HG03520 (cell line): ENCODE measurements around the gene PRDM15.

Experiments used
- ATAC-seq: cut with Tn5 transposase; IDR thresholded peaks from one replicate; pipeline ENCODE4 v1.9.1; 2021; ENCODE audit warnings: mild to moderate bottlenecking, moderate library complexity; ENCODE audit not compliant: unreplicated experiment

Gene PRDM15

DNA sequence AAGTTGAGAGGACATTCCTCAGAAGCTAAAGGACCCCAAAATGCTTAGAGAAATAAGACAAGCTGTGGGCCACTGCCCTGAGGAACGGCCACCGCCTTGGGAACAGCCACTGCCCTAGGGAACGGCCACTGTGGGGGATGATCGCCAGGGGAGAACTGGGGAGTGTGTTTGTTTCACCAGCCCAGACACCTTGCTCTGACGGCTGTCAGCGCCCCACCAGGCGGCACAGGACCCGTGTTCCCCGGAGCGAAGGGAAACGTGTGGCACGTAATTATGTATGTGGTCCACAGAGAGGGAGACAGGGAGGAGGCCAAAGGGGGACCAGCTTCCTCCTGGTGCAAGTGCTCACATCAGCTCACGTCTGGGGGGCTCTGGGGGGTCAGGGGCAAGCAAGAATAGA, 66.5 kb downstream of the PRDM15 start:
- no peak for ATAC-seq

DNA sequence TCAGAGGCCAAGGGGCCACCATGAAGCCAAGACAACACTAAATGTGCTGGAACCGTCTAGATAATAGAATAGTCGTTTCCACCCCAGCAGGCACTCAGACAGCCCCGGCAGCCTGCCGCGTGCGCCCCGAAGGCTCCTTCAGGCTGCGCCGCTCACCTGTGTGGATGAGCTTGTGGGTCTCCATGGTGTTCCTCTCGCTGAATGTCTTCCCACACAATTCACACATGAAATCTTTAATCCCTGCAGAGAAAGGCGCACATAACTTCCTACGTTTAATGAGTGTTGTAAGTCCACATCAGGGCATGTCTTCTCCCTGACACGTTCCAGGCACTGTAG, 68.6 kb downstream of the PRDM15 start:
- ATAC-seq: no peak

DNA sequence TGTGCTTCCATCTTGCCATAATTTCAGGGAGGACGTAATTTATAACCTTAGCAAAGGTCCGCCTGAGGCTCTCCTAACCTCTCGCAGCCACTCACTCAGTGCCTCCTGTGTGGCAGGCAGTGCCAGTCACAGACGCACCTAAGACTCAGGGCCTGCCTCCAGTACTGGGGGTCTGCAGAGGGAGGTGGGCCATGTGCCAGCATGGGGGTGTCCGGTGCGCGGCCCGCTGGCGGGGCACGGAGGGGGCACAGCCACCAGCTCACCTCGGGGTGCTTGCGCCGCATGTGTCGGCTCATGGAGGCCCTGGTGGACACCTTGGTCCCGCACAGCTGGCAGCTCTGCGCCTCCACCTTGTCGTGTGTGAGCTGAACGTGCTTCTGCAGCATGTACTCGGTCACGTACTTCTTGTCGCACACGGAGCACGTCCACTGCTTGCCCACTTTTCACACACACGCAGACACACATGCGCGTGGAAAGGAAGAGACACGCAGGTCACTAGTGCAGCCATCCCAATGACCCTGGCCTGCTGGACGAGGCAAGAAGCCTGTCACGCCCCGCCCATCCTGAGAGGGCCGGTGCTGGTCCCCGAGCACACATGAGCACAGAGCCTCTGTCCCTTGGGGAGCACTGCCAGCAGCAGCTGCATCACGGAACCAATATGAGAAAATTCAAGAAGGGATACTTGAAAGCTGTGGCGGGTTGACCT, 69.1 kb downstream of the PRDM15 start:
- no peak for ATAC-seq

DNA sequence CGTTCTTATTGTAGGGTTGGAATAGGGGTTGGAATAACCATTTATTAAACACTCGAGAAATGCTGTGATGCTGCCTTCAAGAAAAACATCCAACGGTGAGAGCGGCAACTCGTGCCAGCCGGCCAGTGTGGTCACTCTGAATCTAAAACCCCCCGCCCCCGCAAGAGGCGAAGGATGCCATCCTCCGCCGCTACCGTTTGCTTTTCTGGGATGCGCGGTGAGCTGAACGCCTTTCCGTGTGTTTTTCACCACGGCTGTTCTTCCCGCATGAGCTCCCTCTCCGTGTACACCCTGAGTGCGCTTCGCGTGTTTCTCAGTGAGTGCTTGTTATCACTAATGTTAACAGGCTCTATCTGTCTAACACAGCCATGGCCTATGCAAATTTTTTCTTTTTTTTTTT, 70.3 kb downstream of the PRDM15 start:
- no peak for ATAC-seq

DNA sequence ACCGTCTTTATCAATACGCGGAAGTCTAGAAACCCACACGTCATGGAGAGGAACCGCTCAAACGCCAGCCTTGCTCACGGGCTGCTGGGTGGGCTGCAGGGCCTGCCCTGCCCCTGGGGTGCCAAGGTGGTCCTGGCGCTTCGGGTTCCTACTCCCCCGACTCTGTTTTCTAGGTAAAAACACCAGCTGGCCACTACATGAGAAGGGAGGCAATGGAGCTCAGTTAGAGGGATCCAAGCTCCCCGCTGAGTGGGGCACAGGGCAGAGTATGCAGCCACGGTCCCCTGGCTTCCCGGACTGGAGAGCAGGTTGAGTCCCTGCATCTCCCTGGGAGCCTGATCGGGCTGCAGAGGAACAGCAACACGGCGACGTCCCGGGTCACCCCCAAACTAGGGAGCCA, 71.0 kb downstream of the PRDM15 start:
- ATAC-seq: no peak

DNA sequence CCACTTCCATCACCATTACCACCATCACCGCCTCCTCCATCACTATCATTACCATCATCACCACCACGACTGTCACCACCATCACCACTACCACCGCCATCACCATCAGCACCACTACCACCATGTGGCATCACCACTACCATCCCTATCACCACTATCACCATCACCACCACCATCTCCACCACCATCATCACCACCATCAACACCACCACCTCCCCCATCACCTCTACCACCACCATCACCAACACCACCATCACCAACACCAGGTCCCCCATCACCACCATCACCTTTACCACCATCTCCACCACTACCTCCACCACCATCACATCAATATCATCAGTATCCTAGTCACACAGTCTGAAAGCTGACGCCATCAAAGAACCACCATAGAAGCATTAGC, 72.4 kb downstream of the PRDM15 start:
- ATAC-seq: no peak

DNA sequence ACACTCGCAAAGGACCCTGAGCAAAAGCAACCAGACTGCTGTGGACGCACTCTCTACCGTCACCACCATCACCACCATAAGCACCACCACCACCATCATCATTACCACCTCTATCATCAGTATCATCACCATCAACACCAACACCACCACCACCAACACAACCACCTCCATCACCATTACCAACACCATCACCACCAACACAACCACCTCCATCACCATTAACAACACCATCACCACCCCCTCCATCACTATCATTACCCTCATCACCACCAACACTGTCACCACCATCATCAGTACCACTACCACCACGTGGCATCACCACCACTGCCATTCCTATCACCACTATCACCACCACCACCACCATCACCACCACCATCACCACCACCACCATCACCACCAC, 73.5 kb downstream of the PRDM15 start:
- ATAC-seq: no peak

DNA sequence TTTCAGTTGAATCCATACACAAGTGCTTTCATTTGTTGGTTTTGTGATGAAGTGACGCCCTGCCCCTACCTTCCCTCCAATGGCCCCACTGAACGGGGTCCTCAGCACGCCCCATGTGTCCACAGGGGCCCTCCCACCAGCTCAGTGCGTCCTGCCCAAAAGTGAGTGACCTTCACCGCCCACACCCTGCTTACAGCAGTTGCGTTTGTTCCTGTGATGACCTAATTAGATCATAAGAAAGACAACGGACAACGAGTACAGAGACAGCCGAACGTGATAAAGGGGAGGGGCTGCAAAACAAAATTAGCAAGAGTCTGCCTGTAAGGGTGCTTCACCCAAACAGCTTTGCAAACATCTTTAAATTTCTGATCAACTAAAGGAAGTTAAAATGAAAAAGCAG, 74.1 kb downstream of the PRDM15 start:
- no peak for ATAC-seq

DNA sequence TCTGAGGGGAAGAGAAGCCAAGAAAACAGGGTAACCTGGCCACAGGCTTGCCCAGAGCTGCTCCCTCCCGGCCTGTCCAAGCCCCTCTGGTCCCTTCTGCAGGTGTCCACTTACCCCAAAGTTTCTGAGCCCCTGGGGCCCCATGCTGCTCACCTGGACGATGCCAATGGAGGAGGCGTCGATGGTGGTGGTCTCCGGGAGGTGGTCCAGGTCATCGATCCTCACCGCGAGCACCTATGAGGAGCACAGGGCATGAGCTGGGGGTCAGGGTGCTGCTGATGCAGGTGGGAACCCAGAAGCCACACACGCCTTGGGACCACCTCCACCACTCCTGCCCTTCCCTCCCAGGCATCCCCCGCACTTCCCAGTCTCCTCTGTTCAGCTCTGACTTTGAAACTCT, 74.8 kb downstream of the PRDM15 start:
- no peak for ATAC-seq

DNA sequence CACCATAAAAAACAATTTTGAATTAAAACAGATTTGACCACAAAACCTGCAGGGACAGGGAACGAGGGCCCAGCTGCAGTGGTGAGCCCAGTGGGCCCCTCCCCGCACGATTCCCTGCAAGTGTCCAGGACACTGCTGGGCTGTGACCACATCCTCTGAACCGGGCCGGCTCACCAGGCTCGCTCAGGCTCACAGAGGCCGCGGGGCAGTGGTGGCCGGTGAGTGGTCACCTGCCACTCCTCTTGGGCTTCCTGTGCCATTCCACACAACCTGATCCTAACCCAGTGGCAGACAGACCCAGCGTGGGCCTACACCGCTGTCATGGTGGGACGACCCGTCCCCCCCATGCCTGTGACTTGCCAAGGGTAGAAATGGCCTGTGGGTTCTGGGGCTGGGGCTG, 75.8 kb downstream of the PRDM15 start:
- no peak for ATAC-seq

DNA sequence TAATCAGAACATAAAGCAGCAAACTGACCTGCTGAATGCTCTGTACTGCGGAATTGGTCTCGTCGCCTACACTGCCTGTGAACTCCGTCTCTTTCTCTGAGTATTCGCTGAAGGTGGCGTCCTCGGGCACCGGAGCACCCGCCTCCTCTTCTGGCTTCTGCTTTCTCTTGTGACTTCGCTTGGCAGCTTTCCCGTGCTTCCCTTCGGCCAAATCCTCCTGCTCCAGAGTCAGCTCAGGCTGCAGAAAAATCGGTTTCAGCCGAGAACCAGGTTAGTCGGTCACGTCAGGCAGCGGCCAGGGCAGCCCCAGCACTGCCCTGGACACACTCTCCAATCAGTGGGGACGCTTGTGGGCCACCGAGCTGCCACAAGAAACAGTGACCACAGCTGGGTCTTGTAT, 76.5 kb downstream of the PRDM15 start:
- ATAC-seq: no peak

DNA sequence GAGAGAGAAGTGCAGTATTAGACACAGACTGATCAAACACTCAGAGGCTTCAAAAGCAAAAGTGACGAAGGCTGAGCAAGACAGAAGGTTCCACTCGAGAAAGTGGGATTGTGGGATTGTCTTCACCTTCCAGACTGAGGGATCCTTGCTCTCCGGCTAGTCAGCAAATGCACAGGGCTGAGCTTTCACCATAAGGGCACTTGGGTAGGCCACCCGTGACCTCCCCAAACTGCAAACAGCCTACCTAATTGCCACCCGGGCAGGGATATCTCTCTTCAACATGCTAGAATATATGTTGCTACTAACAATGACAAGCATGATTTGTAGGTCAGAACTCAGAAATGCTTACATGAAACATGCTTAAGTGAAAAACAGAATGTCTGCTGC, 77.0 kb downstream of the PRDM15 start:
- no peak for ATAC-seq

DNA sequence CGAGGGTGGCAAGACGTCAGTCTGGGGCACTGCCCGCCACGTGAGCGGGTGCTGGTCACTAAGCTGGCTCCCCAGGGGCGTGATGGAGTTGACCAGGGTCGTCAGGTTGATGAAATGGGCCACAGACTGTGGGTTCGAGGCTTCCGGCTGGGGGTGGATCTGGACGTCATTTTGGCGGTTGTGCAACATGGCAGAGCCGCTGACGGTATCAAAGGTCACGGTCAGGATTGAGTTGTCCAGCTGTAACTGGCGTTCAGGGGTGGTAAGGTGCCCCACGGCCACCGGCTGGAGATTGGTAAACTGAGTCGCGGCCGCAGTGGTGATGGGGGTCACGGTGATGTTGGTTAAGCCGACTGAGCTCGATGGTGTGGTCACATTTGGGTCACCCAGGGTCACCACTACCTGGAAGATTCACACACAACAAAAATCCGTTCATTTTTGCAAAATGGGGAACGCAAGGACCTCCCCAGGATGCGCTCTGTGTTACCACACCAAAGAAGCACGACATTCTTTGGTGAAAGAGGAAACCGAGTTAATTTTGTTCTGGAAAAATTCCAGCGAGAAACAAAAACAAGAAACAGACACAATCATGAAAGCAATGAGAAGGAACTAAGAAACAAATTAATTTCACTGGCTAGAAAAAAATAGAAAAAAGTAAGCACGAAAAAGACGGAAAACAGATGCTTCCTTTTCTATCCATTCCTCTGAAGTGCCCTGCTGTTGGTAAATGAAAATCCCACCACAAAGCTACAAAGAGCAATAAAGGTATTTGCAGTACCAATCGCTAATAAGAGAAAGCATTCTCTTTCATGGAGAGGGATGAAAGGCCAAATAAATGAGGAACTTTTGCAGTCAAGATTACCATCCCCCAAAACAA, 77.6 kb downstream of the PRDM15 start:
- ATAC-seq: no peak

DNA sequence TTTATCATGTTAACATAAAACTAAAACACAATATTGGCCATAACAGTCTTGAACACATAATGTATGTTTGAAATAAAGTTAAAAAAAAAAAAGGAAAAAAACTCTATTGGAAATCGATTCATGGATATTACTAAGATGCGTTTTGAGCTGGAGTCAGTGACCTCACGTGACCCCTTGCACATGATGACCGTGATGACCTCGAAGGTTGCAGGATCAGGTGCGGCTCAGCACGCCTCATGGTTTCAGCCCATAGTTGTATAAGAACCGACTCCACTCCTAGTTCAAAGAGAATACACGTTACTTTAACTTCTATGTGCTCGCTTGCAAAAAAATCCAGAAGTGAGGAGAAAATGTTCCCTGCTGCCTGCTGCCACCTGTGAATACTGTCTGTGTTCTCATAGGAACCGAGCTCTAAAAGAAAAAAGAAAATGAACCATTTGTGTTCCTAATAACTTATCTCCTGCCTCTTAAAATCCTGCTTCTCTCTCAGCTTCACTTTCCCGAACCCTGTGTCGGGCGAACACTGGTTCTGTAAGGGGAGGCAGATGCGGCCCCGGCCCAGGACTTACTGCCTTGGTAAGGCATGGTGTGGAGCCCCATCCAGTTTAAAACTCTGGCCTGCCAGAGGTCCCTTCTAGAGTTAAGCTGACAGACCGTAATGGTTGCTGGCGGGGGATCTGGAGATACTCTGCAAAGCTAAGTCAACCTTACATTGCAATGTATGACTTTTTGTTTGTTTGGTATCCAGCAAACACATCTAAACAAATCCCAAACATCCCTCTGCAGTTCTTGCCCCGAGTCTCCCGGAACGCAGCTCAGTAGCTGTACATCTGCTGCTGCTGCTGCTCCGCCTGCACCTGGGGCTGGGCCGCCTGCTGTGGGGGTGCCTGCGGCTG, 78.5 kb downstream of the PRDM15 start:
- ATAC-seq: no peak

DNA sequence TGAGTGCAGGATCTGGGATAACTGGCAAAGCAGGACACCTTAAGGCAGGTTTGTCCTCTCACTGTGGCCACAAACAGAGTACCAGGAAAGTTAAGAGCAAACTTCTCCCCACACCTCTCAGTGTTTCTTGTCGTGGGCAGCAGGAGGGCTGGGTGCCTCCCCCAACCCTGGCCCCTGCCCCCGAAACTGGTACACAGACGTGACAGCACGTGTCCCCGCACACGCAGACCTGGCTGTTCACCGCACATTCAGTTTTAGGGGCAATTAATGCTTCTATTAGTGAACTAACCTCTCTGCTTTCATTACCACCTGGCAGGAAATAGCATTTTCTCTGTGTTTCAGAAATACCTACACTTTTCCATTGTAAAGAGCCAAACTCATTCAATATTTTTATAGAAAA, 79.4 kb downstream of the PRDM15 start:
- ATAC-seq: no peak

DNA sequence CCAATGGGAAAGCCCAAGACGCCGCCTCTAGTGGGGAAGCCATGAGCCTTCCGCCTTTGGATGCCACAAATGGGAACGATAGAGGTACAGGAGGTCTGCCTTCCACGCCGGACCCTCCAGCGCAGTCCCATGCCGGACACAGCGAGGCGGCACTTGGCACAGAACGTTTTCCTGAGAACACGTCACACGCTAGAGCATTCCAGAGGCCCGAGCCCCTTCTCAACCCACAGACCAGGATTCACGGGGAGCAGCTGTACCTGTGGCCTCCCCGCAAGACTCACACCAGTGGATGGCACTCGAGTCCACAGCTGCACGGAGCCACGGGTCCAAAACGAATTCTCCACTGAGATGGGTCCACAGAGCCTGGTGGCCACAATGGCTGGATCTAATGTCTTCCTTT, 80.8 kb downstream of the PRDM15 start:
- ATAC-seq: no peak

DNA sequence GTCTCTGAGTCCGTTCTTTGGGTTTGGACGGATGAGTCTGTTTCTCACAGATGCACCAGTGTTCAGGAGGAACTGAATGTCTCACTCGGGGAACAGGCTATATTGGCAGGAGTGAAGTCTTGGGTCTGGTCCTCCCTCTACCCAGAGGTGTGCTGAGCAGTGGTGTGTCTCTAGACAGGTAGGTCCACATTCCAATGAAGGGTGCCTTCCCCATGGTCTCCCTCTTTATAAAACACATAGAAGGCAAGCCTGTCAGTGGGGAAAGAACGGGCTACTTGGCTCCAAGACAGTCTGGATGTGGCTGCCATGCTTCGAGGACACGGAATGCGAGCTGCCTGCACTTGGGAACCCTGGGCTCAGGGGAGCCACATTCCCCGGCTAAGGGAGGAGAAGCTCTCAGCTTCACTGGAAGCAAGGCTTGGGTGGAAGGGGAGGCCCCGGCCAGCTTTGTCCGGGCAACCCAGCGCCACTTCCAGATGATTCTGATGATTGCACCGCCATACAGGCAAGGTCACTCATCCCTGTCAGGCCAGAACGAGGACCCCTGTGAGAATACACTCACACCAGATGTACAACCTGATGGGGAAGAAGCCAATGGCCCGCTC, 82.6 kb downstream of the PRDM15 start:
- no peak for ATAC-seq

DNA sequence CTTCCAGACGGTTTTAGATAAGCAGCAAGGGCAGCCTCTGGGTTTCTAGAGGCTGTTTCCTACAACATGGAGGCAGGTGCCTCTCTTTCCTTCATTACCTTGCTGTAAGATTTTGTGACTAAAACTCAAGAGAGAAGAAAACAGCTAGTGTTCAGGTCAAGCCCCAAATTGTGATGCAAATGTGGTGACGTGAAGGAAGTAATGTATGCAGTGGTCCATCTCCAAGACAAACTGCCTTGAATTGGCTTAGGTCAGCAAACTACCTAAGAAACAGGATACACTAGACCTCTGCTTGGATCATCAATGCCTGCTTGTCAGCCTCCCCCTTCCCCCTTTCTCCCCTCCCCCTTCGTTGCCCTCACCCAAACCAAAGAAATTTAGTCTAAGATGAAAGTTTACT, 83.4 kb downstream of the PRDM15 start:
- ATAC-seq: no peak

DNA sequence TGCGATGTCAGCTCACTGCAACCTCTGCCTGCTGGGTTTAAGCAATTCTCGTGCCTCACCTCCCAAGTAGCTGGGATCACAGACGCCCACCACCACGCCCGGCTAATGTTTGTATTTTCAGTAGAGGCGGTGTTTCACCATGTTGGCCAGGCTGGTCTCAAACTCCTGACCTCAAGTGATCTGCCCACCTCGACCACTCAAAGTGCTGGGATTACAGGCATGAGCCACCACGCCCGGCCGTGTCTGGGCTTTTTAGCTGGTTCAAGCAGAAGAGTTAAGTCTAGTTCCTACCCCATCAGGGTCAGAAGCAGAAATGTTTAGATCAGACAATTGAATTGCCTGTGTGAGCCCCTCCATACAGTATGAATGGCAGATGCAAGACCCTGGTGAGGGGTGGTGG, 84.5 kb downstream of the PRDM15 start:
- no peak for ATAC-seq

DNA sequence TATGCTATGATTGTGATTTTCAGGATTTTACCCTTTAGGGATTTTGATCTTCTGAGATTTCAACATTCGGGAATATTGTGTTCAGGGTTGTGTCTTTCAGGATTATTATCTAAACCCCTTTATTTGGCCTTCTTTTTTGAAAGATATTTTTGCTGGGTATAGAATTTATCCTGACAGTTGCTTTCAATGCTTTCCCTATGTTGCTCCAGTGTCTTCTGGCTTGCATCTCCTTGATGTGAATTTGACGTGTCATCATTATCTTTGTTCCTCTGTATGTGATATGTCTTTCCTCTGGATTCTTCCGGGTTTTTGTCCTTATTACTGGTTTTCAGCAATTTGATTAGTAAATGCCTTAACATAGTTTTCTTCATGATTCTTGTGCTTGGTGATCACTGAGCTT, 86.4 kb downstream of the PRDM15 start:
- no peak for ATAC-seq

DNA sequence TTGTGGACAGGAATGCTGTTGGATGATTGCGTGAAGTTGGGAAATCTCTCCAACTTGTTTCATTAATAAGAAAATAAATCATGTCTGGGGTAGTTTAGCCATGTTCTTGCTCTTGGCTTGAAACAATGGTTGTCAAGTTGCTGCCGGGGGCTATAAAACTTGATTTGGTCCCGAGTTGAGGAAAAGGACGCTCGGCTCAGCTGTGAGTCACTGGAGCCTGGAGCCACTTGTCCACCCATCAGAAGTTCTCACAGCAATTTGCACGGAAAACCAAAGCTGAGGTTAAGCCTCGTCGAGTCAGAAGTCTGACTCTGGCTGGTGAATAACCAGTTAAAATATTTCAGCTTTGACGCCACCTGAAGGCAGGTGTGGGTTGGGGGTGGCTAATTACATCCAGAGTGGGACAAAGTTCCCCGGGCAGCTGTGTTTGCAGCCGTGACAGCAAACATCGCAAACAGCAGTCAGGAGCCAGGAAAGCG, 92.6 kb downstream of the PRDM15 start:
- no peak for ATAC-seq
